Tibial artery (tissue), 4 donors: ENCODE results near the gene ONECUT3.

Source experiments
- DNase-seq, 2 donors: peaks; one replicate each; pipeline ENCODE4 v3.0.0-alpha.2; 2019
- H3K27ac ChIP-seq, 2 donors: fragments of 200-600 bp; sonication (generic) in 1 of 2; 1 replicate in 1 of 2; 2 replicates in 1 of 2; pipeline ENCODE4 v1.5.1; 2018 to 2019; ENCODE audit warnings: mild to moderate bottlenecking in 1 of 2
- H3K27me3 ChIP-seq, 2 donors: fragments of 200-600 bp; sonication (generic) in 1 of 2; one replicate each; pipeline versions ENCODE4 v1.5.1 to v1.6.0; 2016 to 2019
- H3K36me3 ChIP-seq, 3 donors: fragments of 200-600 bp; sonication (generic) in 2 of 3; one replicate each; pipeline ENCODE4 v1.5.1; 2016 to 2019; ENCODE audit warnings: mild to moderate bottlenecking in 2 of 3
- H3K4me1 ChIP-seq, 4 donors: fragments of 200-600 bp; sonication (generic) in 2 of 4; 1 replicate in 3 of 4; 2 replicates in 1 of 4; pipeline ENCODE4 v1.5.1; 2016 to 2019
- H3K4me3 ChIP-seq, 2 donors: fragments of 200-600 bp; sonication (generic) in 1 of 2; 1 replicate in 1 of 2; 2 replicates in 1 of 2; pipeline ENCODE4 v1.5.1; 2018 to 2019; ENCODE audit warnings: mild to moderate bottlenecking in 2 of 2
- H3K9me3 ChIP-seq, 3 donors: fragments of 200-600 bp; sonication (generic) in 1 of 3; one replicate each; pipeline ENCODE4 v1.5.1; 2016 to 2019
- CTCF ChIP-seq, 2 experiments: fragments of 200-600 bp in 1 of 2; fragments of 450-650 bp in 1 of 2; IDR thresholded peaks; one replicate each; pipeline ENCODE4 v1.5.1; 2017 to 2019; ENCODE audit warnings: antibody characterized with exemption in 2 of 2, mild to moderate bottlenecking in 1 of 2, moderate library complexity in 1 of 2
- intact Hi-C: fragments of 100-400 bp; cut with DNase I; formaldehyde crosslinking; loops from one replicate; pipeline ENCODE4 v1.15.0; 2023; ENCODE audit warnings: low total_unique reads

The ONECUT3 gene

GRCh38 chr19:1783354-1783753, 30.0 kb downstream of the ONECUT3 start:
- H3K27me3 ChIP-seq = peaks cover 0 to 81% of the 10 kb centered on the region in 2 donors
- peaks cover 0 to 17% (median 14%) of the 10 kb centered on the region in 3 donors for H3K9me3 ChIP-seq
- intact Hi-C loops = no loop called here
- no peak for DNase-seq
- no peak for TF ChIP-seq CTCF (IDR thresholded peaks at IDR 0.05)
- H3K4me1 ChIP-seq = peaks cover 0 to under 1% (median 0%) of the 10 kb centered on the region in 4 donors
- H3K27ac ChIP-seq = no peak overlapping the region
- H3K4me3 ChIP-seq = no peak overlapping the region
- no peaks in the 10 kb centered on the region for H3K36me3 ChIP-seq

GRCh38 chr19:1783874-1784273, 30.6 kb downstream of the ONECUT3 start:
- H3K4me3 ChIP-seq = no peak overlapping the region
- H3K4me1 ChIP-seq = peaks cover 0 to 5% (median 0%) of the 10 kb centered on the region in 4 donors
- H3K9me3 ChIP-seq = peaks cover 0 to 17% (median 14%) of the 10 kb centered on the region in 3 donors
- DNase-seq = no peak
- intact Hi-C loops = no loop called here
- no peak for TF ChIP-seq CTCF (IDR thresholded peaks at IDR 0.05)
- H3K27me3 ChIP-seq = peaks cover 0 to 83% of the 10 kb centered on the region in 2 donors
- H3K27ac ChIP-seq = no peak overlapping the region
- no peaks in the 10 kb centered on the region for H3K36me3 ChIP-seq

- Histone ChIP-seq H3K4me1 (peaks cover 0 to 14% (median 0%) of the 10 kb centered on the region in 4 donors), H3K27me3 (peaks cover 0 to 80% of the 10 kb centered on the region in 2 donors), H3K27ac (no peak overlapping the region), H3K36me3 (no peaks in the 10 kb centered on the region), H3K4me3 (no peak overlapping the region), H3K9me3 (peaks cover 0 to 17% (median 14%) of the 10 kb centered on the region in 3 donors)
- intact Hi-C loops = loop anchor here (5.0 kb wide), 1 partner anchor 42 kb away; no protein-coding TSS in a partner anchor
- no peak for DNase-seq
- TF ChIP-seq CTCF (IDR thresholded peaks at IDR 0.05) = no peak
These were observed 32.0 kb downstream of the ONECUT3 start for GRCh38 chr19:1785310-1785709.

- intact Hi-C loops = loop anchor here (5.0 kb wide), 1 partner anchor 41 kb away; no protein-coding TSS in a partner anchor
- no peaks in the 10 kb centered on the region for H3K36me3 ChIP-seq
- TF ChIP-seq CTCF (IDR thresholded peaks at IDR 0.05) = no peak
- H3K4me1 ChIP-seq = peaks cover 0 to 14% (median 0%) of the 10 kb centered on the region in 4 donors
- H3K27me3 ChIP-seq = peaks cover 0 to 81% of the 10 kb centered on the region in 2 donors
- DNase-seq = no peak
- H3K9me3 ChIP-seq = peaks cover 0 to 12% (median 11%) of the 10 kb centered on the region in 3 donors
- no peak overlapping the region for H3K4me3 ChIP-seq
- no peak overlapping the region for H3K27ac ChIP-seq
These were observed 33.4 kb downstream of the ONECUT3 start for GRCh38 chr19:1786668-1787067.

GRCh38 chr19:1787116-1787515, 33.8 kb downstream of the ONECUT3 start:
- peaks cover 0 to 81% of the 10 kb centered on the region in 2 donors for H3K27me3 ChIP-seq
- no peak for TF ChIP-seq CTCF (IDR thresholded peaks at IDR 0.05)
- H3K4me1 ChIP-seq = peaks cover 0 to 14% (median 0%) of the 10 kb centered on the region in 4 donors
- H3K9me3 ChIP-seq = peaks cover 0 to 8% (median 7%) of the 10 kb centered on the region in 3 donors
- DNase-seq = no peak
- H3K4me3 ChIP-seq = no peak overlapping the region
- no peak overlapping the region for H3K27ac ChIP-seq
- H3K36me3 ChIP-seq = no peaks in the 10 kb centered on the region
- intact Hi-C loops = loop anchor here (5.0 kb wide), 1 partner anchor 40 kb away; no protein-coding TSS in a partner anchor
